ENCODE results near the gene GOLGA8Q.
"Not testable (repeated sequence)": the region's sequence is repeated elsewhere in the genome, so short reads cannot be mapped to it uniquely, and the experiment has no call there.

GOLGA8Q gene

DNA sequence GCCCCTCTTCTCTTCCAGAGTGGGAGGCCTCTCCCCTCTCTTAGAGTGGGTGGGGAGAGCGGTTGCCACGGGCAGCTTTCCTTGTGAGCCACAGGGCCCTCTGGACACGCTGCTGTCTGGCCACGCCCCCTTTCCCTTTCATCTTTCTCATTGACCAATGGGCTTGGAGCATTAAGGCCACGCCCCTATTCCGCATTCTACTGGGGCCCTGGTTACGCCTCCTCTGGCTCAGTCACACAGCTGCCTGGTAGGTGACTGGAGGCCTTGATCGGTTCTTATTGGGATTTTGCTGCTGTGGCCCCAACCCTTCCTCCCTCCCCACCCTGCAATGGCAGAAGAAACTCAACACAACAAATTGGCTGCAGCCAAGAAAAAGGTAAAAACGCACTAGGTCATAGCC, at the start of gene GOLGA8Q:
TSS of gene GOLGA8Q (plus strand) at position 301 of the 400 bp plus-strand sequence. CDS start at position 329, 28 bp downstream.
- not testable (repeated sequence) for DNase-seq (ENCODE audit: low spot score); H3K9me3 ChIP-seq (ENCODE audit: severe bottlenecking); H3K4me1 ChIP-seq (ENCODE audit: insufficient read depth, poor library complexity, severe bottlenecking); H3K36me3 ChIP-seq (ENCODE audit: low read depth); ATAC-seq (ENCODE audit: low read depth); H3K27me3 ChIP-seq (ENCODE audit: insufficient read depth, poor library complexity, severe bottlenecking); H3K4me3 ChIP-seq (ENCODE audit: severe bottlenecking); H3K27ac ChIP-seq (ENCODE audit: poor library complexity, severe bottlenecking)

- H3K9me3 ChIP-seq (ENCODE audit: severe bottlenecking); H3K27ac ChIP-seq (ENCODE audit: poor library complexity, severe bottlenecking); H3K4me1 ChIP-seq (ENCODE audit: insufficient read depth, poor library complexity, severe bottlenecking); H3K36me3 ChIP-seq (ENCODE audit: low read depth); H3K4me3 ChIP-seq (ENCODE audit: severe bottlenecking); DNase-seq (ENCODE audit: low spot score); H3K27me3 ChIP-seq (ENCODE audit: insufficient read depth, poor library complexity, severe bottlenecking): not testable (repeated sequence)
- ATAC-seq (ENCODE audit: low read depth) = peak; percentile 88
These were observed 48.7 kb upstream of the GOLGA8Q start for GRCh38 chr15:30502904-30503781.

- not testable (repeated sequence) for DNase-seq (ENCODE audit: low spot score); ATAC-seq (ENCODE audit: low read depth); H3K36me3 ChIP-seq (ENCODE audit: low read depth); H3K9me3 ChIP-seq (ENCODE audit: severe bottlenecking); H3K27me3 ChIP-seq (ENCODE audit: insufficient read depth, poor library complexity, severe bottlenecking); H3K27ac ChIP-seq (ENCODE audit: poor library complexity, severe bottlenecking); H3K4me3 ChIP-seq (ENCODE audit: severe bottlenecking); H3K4me1 ChIP-seq (ENCODE audit: insufficient read depth, poor library complexity, severe bottlenecking)
These were observed 47.5 kb upstream of the GOLGA8Q start for GRCh38 chr15:30504162-30504843.

- not testable (repeated sequence) for H3K27me3 ChIP-seq (ENCODE audit: insufficient read depth, poor library complexity, severe bottlenecking); H3K4me3 ChIP-seq (ENCODE audit: severe bottlenecking); H3K36me3 ChIP-seq (ENCODE audit: low read depth); H3K4me1 ChIP-seq (ENCODE audit: insufficient read depth, poor library complexity, severe bottlenecking); H3K9me3 ChIP-seq (ENCODE audit: severe bottlenecking); H3K27ac ChIP-seq (ENCODE audit: poor library complexity, severe bottlenecking); DNase-seq (ENCODE audit: low spot score)
- peak; percentile 31; the same call in 1 of the 3 replicates for ATAC-seq (ENCODE audit: low read depth)
These were observed 37.3 kb upstream of the GOLGA8Q start for GRCh38 chr15:30514545-30514944.

GRCh38 chr15:30523453-30524243, 28.2 kb upstream of the GOLGA8Q start:
- not testable (repeated sequence) for H3K27me3 ChIP-seq (ENCODE audit: insufficient read depth, poor library complexity, severe bottlenecking); H3K4me3 ChIP-seq (ENCODE audit: severe bottlenecking); H3K9me3 ChIP-seq (ENCODE audit: severe bottlenecking); H3K4me1 ChIP-seq (ENCODE audit: insufficient read depth, poor library complexity, severe bottlenecking); ATAC-seq (ENCODE audit: low read depth); H3K36me3 ChIP-seq (ENCODE audit: low read depth); H3K27ac ChIP-seq (ENCODE audit: poor library complexity, severe bottlenecking)
- DNase-seq (ENCODE audit: low spot score) = peak; percentile 35

DNA sequence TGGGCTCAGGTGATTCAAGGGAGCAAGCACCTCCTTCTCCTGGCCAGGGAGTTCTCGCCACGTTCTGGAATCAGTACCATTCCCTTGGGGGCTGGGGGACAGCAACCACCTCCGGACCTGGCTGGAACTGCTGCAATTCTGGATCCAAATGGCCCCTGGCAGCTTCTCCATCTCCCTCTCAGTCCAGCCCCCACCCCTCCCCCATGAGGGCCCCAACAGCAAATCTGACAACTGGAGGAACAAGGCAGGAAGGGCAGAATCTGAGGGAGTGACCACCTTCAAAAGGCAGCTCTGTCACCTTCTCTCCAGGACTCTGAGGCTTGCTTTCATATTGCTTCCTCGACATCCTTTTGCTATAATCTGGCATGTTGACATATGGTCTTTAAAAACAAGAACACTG, 25.9 kb upstream of the GOLGA8Q start:
- not testable (repeated sequence) for H3K4me1 ChIP-seq (ENCODE audit: insufficient read depth, poor library complexity, severe bottlenecking); H3K27me3 ChIP-seq (ENCODE audit: insufficient read depth, poor library complexity, severe bottlenecking); H3K36me3 ChIP-seq (ENCODE audit: low read depth); H3K27ac ChIP-seq (ENCODE audit: poor library complexity, severe bottlenecking); H3K4me3 ChIP-seq (ENCODE audit: severe bottlenecking); H3K9me3 ChIP-seq (ENCODE audit: severe bottlenecking); ATAC-seq (ENCODE audit: low read depth)
- DNase-seq (ENCODE audit: low spot score) = peak; percentile 24

GRCh38 chr15:30529049-30529448, 22.8 kb upstream of the GOLGA8Q start:
- H3K9me3 ChIP-seq (ENCODE audit: severe bottlenecking); H3K4me3 ChIP-seq (ENCODE audit: severe bottlenecking); H3K27ac ChIP-seq (ENCODE audit: poor library complexity, severe bottlenecking); H3K4me1 ChIP-seq (ENCODE audit: insufficient read depth, poor library complexity, severe bottlenecking); ATAC-seq (ENCODE audit: low read depth); DNase-seq (ENCODE audit: low spot score); H3K27me3 ChIP-seq (ENCODE audit: insufficient read depth, poor library complexity, severe bottlenecking); H3K36me3 ChIP-seq (ENCODE audit: low read depth): not testable (repeated sequence)

DNA sequence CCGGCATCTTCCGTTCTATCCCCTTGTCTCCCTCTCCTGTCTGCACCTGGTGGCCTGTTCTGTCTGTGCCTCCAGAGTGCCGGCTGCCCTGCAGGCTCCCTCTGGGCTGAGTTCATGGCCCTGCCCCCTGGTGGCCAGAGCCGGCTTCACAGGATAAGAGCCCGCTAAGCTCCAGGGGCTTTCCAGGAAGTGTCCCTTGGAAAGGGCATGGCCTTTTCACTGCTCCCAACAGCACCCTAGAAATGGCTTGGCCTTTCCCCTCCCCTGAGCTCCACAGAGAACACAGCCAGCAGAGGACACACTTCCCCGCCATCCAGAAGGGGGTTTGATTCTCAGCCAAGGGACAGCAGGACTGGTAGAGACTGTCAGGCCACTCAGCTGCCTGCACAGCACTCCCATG, 15.1 kb downstream of the GOLGA8Q start:
- H3K4me3 ChIP-seq (ENCODE audit: severe bottlenecking); H3K36me3 ChIP-seq (ENCODE audit: low read depth); H3K9me3 ChIP-seq (ENCODE audit: severe bottlenecking); DNase-seq (ENCODE audit: low spot score); H3K27ac ChIP-seq (ENCODE audit: poor library complexity, severe bottlenecking); H3K4me1 ChIP-seq (ENCODE audit: insufficient read depth, poor library complexity, severe bottlenecking); H3K27me3 ChIP-seq (ENCODE audit: insufficient read depth, poor library complexity, severe bottlenecking): not testable (repeated sequence)
- peak; percentile 85 for ATAC-seq (ENCODE audit: low read depth)

- peak; percentile 81 for ATAC-seq (ENCODE audit: low read depth)
- H3K27me3 ChIP-seq (ENCODE audit: insufficient read depth, poor library complexity, severe bottlenecking); H3K36me3 ChIP-seq (ENCODE audit: low read depth); H3K4me1 ChIP-seq (ENCODE audit: insufficient read depth, poor library complexity, severe bottlenecking); DNase-seq (ENCODE audit: low spot score); H3K27ac ChIP-seq (ENCODE audit: poor library complexity, severe bottlenecking); H3K4me3 ChIP-seq (ENCODE audit: severe bottlenecking); H3K9me3 ChIP-seq (ENCODE audit: severe bottlenecking): not testable (repeated sequence)
These were observed 21.2 kb downstream of the GOLGA8Q start for GRCh38 chr15:30573012-30573491.

DNA sequence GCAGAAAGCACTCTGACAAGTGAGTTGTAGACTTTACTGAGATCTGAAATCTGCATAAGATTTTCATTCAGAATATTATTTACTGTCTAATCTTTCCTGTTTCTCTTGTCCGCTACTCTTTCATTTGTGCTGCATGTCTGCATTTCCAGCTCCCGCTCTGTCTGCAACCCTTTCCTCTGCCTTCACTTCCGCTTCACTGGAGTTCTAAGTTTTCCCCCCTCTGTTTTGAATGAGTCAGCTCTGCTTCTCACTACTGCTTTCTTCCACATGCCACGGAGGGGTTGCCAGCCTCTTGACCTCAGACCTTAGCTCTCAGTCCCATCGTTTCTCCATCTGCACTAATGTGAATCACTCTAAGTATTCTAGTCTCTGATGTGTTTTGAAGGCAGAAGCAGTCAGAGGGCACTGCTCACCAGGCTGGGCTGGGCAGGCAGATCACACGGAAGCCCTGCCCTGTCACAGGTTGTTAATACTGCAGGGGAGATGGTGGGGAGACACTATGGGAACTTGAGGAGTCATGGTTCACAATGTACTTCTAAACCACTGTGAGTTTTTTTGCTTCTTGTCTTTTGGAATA, 27.6 kb downstream of the GOLGA8Q start:
- not testable (repeated sequence) for H3K27ac ChIP-seq (ENCODE audit: poor library complexity, severe bottlenecking); ATAC-seq (ENCODE audit: low read depth); H3K9me3 ChIP-seq (ENCODE audit: severe bottlenecking); H3K36me3 ChIP-seq (ENCODE audit: low read depth); H3K4me3 ChIP-seq (ENCODE audit: severe bottlenecking); H3K4me1 ChIP-seq (ENCODE audit: insufficient read depth, poor library complexity, severe bottlenecking); DNase-seq (ENCODE audit: low spot score); H3K27me3 ChIP-seq (ENCODE audit: insufficient read depth, poor library complexity, severe bottlenecking)

Data from RWPE2 (cell line).